Osteocyte (in vitro differentiated cells): ENCODE measurements around the gene BCAM. TPM values are rescaled to one million over a fixed set of nuclear protein-coding genes. Genes with fewer than 3 reads are reported as not detected.
"Not testable (repeated sequence)": the region's sequence is repeated elsewhere in the genome, so short reads cannot be mapped to it uniquely, and the experiment has no call there.

Source experiments
- DNase-seq: peaks from one replicate; pipeline ENCODE4 v3.0.0; 2021; ENCODE audit warnings: mixed read lengths; ENCODE audit not compliant: unreplicated experiment; ENCODE audit errors: extremely low spot score
- H3K27ac Mint-ChIP-seq: one replicate; pipeline ENCODE4 v1.8.0; 2021; ENCODE audit warnings: mild to moderate bottlenecking, mixed read lengths; ENCODE audit not compliant: unreplicated experiment
- H3K27me3 Mint-ChIP-seq: one replicate; pipeline ENCODE4 v1.8.0; 2021; ENCODE audit warnings: mixed read lengths; ENCODE audit not compliant: unreplicated experiment
- H3K36me3 Mint-ChIP-seq: one replicate; pipeline ENCODE4 v1.8.0; 2021; ENCODE audit warnings: mixed read lengths; ENCODE audit not compliant: unreplicated experiment
- H3K4me1 Mint-ChIP-seq: one replicate; pipeline ENCODE4 v1.8.0; 2021; ENCODE audit warnings: mixed read lengths; ENCODE audit not compliant: unreplicated experiment
- H3K4me3 Mint-ChIP-seq: one replicate; pipeline ENCODE4 v1.8.0; 2021; ENCODE audit warnings: mild to moderate bottlenecking, moderate library complexity, mixed read lengths; ENCODE audit not compliant: unreplicated experiment
- H3K9me3 Mint-ChIP-seq: one replicate; pipeline ENCODE4 v1.8.0; 2021; ENCODE audit warnings: mixed read lengths; ENCODE audit not compliant: unreplicated experiment
- total RNA-seq: library from RNA; stranded (reverse); gene quantifications from 2 replicates; pipeline ENCODE4 v1.2.1, GENCODE V29; 2021
- TF ChIP-seq, protein P1 (sequence below): fragments of 200-600 bp; sonication (generic); IDR thresholded peaks from 2 replicates; pipeline ENCODE4 v1.5.0; 2021; ENCODE audit warnings: antibody characterized with exemption, mild to moderate bottlenecking, moderate library complexity

Gene BCAM
- total RNA-seq, 1 donor from 2014 or later = 8.8 TPM

DNA sequence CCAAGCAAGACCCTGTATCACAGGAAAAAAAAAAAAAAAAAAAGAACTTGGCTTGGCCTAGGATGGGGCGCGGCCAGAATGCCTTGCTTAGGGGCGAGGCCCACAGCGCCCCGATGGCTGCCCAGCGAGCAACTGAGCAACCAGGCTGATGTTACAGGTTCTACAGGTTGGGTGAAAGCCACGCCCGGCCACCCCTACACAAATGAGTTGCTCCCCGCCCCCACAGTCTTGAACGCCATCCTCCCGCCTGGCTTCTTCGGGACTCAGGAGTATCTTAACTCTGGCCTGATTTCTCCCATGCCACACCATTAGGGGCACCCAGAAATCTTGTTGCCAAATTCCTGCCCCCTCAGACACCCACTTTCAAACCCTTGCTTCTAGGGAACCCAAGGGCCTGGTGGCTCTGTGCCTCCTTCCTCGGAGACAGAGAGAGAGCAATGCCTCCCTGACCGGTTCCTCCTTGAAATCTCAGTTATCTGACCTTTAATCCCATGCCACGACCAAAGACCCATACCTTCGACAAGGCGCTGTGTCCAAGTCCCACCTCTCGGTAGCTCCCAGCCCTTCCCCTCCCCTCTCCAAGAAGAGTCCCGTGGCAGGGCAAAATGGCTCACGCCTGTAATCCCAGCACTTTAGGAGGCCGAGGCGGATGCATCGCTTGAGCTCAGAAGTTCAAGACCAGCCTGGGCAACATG lies 32.4 kb upstream of the BCAM start:
- Mint-ChIP-seq H3K4me3 (no peak overlapping the region), H3K27me3 (no peaks in the 10 kb centered on the region), H3K9me3 (no peaks in the 10 kb centered on the region), H3K4me1 (peaks cover 7% of the 10 kb centered on the region), H3K27ac (no peak overlapping the region), H3K36me3 (no peaks in the 10 kb centered on the region)
- no peak for DNase-seq
- TF ChIP-seq, protein P1, sequence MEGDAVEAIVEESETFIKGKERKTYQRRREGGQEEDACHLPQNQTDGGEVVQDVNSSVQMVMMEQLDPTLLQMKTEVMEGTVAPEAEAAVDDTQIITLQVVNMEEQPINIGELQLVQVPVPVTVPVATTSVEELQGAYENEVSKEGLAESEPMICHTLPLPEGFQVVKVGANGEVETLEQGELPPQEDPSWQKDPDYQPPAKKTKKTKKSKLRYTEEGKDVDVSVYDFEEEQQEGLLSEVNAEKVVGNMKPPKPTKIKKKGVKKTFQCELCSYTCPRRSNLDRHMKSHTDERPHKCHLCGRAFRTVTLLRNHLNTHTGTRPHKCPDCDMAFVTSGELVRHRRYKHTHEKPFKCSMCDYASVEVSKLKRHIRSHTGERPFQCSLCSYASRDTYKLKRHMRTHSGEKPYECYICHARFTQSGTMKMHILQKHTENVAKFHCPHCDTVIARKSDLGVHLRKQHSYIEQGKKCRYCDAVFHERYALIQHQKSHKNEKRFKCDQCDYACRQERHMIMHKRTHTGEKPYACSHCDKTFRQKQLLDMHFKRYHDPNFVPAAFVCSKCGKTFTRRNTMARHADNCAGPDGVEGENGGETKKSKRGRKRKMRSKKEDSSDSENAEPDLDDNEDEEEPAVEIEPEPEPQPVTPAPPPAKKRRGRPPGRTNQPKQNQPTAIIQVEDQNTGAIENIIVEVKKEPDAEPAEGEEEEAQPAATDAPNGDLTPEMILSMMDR = no peak

DNA sequence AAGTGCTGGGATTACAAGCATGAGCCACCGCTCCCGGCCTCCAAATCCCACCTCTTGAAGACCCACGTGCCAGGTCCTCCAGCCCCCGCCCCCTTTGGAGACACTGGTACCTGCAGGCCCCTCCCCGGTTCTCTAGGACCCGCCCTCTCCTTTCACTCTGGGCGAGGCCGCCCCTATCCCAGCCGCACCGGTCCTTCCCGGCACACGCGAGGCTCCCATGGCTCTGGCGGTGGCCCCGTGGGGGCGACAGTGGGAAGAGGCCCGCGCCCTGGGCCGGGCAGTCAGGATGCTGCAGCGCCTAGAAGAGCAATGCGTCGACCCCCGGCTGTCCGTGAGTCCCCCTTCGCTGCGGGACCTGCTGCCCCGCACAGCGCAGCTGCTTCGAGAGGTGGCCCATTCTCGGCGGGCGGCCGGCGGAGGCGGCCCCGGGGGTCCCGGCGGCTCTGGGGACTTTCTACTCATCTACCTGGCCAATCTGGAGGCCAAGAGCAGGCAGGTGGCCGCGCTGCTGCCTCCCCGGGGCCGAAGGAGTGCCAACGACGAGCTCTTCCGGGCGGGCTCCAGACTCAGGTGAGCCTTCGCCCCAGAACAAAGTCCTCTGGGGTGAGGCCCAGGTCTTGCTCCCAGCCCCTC lies 31.1 kb upstream of the BCAM start, which contains the start of gene CBLC:
CBLC (plus strand) TSS at position 176 of the 633 bp plus-strand sequence; CDS start at position 218, 42 bp downstream.
- H3K27ac Mint-ChIP-seq = no peak within 1 kb of the TSS
- DNase-seq = no peak
- no peaks in the 10 kb centered on the region for H3K27me3 Mint-ChIP-seq
- H3K36me3 Mint-ChIP-seq = no peaks in the 10 kb centered on the region
- peaks cover 7% of the 10 kb centered on the region for H3K4me1 Mint-ChIP-seq
- TF ChIP-seq, protein P1 = no peak
- H3K4me3 Mint-ChIP-seq = no peak within 1 kb of the TSS
- H3K9me3 Mint-ChIP-seq = no peaks in the 10 kb centered on the region

DNA sequence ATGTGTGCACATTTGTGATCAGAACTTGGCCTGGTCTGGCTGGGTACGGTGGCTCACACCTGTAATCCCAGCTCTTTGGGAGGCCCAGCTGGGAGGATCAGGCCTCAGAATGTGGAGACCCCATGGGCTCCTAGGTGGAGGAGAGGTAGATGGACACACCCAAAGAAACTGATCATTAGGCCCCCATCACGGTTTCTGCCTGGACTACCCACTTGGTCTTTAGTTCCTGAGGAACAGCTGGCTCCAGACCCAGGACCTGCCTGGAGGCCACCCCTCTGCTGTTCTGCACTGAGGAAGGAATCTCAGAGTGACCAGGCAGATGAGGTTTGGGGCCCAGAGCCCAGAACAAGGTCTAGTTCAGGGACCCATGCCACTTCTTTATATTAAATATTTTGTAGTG lies 29.8 kb upstream of the BCAM start:
- Mint-ChIP-seq H3K36me3 (no peaks in the 10 kb centered on the region), H3K27me3 (no peaks in the 10 kb centered on the region), H3K27ac (no peak overlapping the region), H3K4me1 (peaks cover 4% of the 10 kb centered on the region), H3K4me3 (no peak overlapping the region), H3K9me3 (no peaks in the 10 kb centered on the region)
- TF ChIP-seq, protein P1 = no peak
- DNase-seq = no peak

DNA sequence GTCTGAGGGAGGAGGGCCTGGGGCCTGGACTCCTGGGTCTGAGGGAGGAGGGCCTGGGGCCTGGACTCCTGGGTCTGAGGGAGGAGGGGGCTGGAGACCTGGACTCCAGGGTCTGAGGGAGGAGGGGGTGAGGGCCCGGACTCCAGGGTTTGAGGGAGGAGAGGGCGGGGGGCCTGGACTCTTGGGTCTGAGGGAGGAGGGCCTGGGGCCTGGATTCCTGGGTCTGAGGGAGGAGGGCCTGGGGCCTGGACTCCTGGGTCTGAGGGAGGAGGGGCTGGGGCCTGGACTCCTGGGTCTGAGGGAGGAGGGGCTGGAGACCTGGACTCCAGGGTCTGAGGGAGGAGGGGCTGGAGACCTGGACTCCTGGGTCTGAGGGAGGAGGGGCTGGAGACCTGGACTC lies 27.2 kb upstream of the BCAM start:
- H3K4me3 Mint-ChIP-seq, H3K9me3 Mint-ChIP-seq, DNase-seq, H3K27me3 Mint-ChIP-seq, H3K27ac Mint-ChIP-seq, H3K4me1 Mint-ChIP-seq, H3K36me3 Mint-ChIP-seq: not testable (repeated sequence)

DNA sequence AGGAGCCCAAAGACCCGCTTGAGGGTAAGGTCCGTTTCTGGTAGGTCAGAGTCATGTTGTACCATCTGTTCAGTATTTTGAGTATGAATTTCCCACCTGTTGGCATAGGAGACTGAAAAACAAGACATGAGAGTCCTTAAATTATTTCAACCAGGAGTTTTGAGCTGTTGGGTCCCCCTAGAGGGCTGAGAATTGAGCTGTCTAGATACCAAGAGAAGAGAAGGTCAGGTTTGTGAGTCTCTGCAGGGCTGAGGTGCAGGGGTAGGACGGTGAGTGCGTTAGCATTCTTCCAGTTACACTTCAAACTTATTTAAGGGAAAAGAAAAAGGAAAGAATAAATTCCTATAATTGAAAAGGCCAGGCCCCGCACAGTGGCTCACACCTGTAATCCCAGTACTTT lies 26.2 kb upstream of the BCAM start:
- DNase-seq = no peak
- H3K27me3 Mint-ChIP-seq = peaks cover 3% of the 10 kb centered on the region
- H3K9me3 Mint-ChIP-seq = no peaks in the 10 kb centered on the region
- H3K36me3 Mint-ChIP-seq = no peaks in the 10 kb centered on the region
- TF ChIP-seq, protein P1 = peak; percentile 19
- no peak overlapping the region for H3K4me3 Mint-ChIP-seq
- peaks cover 6% of the 10 kb centered on the region for H3K4me1 Mint-ChIP-seq
- no peak overlapping the region for H3K27ac Mint-ChIP-seq
